Kidney (tissue), 14 donors: ENCODE data around the gene ATG16L1. TPM values are rescaled to one million over a fixed set of nuclear protein-coding genes. Genes with fewer than 3 reads are reported as not detected.

Source experiments
- DNase-seq, 5 donors: peaks; one replicate each; pipeline ENCODE4 v3.0.0-alpha.2; 2013 to 2020
- FAIRE-seq: peaks from 2 replicates; lab custom pipeline; 2012; peaks lifted over from hg19 to GRCh38; lab: Jason Lieb, UNC
- H3K27ac ChIP-seq, 2 donors: one replicate each; pipeline ENCODE4 v1.7.0; 2013; ENCODE audit warnings: low read depth in 2 of 2, low read length in 2 of 2, inconsistent platforms in 1 of 2
- H3K27me3 ChIP-seq: one replicate; pipeline ENCODE4 v1.7.1; 2013; ENCODE audit warnings: low read length, inconsistent platforms; ENCODE audit not compliant: control insufficient read depth, insufficient read depth
- H3K36me3 ChIP-seq, 3 donors: one replicate each; pipeline versions ENCODE4 v1.7.0 to v1.7.1; 2013; ENCODE audit warnings: low read length in 3 of 3, control low read depth in 1 of 3, inconsistent platforms in 1 of 3; ENCODE audit not compliant: insufficient read depth in 3 of 3, control insufficient read depth in 2 of 3
- H3K4me1 ChIP-seq, 3 donors: one replicate each; pipeline versions ENCODE4 v1.7.0 to v1.7.1; 2013; ENCODE audit warnings: low read length in 3 of 3, inconsistent platforms in 1 of 3, low read depth in 1 of 3; ENCODE audit not compliant: control insufficient read depth in 2 of 3, insufficient read depth in 2 of 3
- H3K4me3 ChIP-seq, 3 donors: one replicate each; pipeline versions ENCODE4 v1.7.0 to v1.8.1; 2013; ENCODE audit warnings: low read length in 3 of 3, control low read depth in 1 of 3, inconsistent platforms in 1 of 3
- H3K9ac ChIP-seq, 3 donors: one replicate each; pipeline versions ENCODE4 v1.7.0 to v1.7.1; 2013; ENCODE audit warnings: low read length in 3 of 3, control low read depth in 1 of 3, inconsistent platforms in 1 of 3
- H3K9me3 ChIP-seq, 3 donors: one replicate each; pipeline versions ENCODE4 v1.7.0 to v1.7.1; 2013; ENCODE audit warnings: low read length in 3 of 3, control low read depth in 1 of 3, inconsistent platforms in 1 of 3; ENCODE audit not compliant: control insufficient read depth in 2 of 3, insufficient read depth in 1 of 3
- intact Hi-C: fragments of 100-400 bp; cut with DNase I; formaldehyde crosslinking; loops from one replicate; pipeline ENCODE4 v1.11.1; 2022
- polyA plus RNA-seq: library from polyadenylated mRNA; stranded (reverse); fragments of 350-450 nt; fragmentation: Illumina TruSeq; extraction: RNeasy Lipid Tissue Mini Kit (QIAGEN cat#74804); gene quantifications from one replicate; pipeline ENCODE4 v1.2.3, GENCODE V29; 2014; ENCODE audit warnings: low read depth, low replicate concordance; ENCODE audit not compliant: insufficient read depth
- total RNA-seq: library from RNA; stranded (reverse); fragmentation: NEBNext Ultra II Directional; extraction: Animal tissue kit (Norgen Biotek cat#: 25700); gene quantifications from one replicate; pipeline ENCODE4 v1.2.1, GENCODE V29; 2021
- TF ChIP-seq, protein P1 (sequence below): IDR thresholded peaks from 3 replicates; pipeline ENCODE4 v1.5.1; 2012; ENCODE audit warnings: mild to moderate bottlenecking, moderate library complexity, borderline replicate concordance; ENCODE audit not compliant: insufficient read depth; ENCODE audit errors: extremely low read depth
- donor health status: control.
- donor health status: control.
- donor health status: control.
- donor health status: control.
- donor health status: control.
- donor health status: DM: yes; HTN: yes; CAD: no.
- donor health status: Normal renal cell carcinoma (clear cell type).

The ATG16L1 gene
- total and polyA plus RNA-seq, 2 donors from 2014 or later, result 11.7 to 30.8 TPM

- no peaks in the 10 kb centered on the region for H3K36me3 ChIP-seq
- H3K9ac ChIP-seq, result no peak overlapping the region
- H3K9me3 ChIP-seq, result no peaks in the 10 kb centered on the region
- intact Hi-C loops, result no loop called here
- H3K4me1 ChIP-seq, result no peaks in the 10 kb centered on the region
- no peak overlapping the region for H3K27ac ChIP-seq
- H3K4me3 ChIP-seq, result no peak overlapping the region
- no peaks in the 10 kb centered on the region for H3K27me3 ChIP-seq
- DNase-seq (no peak), FAIRE-seq (no peak)
- TF ChIP-seq, protein P1, sequence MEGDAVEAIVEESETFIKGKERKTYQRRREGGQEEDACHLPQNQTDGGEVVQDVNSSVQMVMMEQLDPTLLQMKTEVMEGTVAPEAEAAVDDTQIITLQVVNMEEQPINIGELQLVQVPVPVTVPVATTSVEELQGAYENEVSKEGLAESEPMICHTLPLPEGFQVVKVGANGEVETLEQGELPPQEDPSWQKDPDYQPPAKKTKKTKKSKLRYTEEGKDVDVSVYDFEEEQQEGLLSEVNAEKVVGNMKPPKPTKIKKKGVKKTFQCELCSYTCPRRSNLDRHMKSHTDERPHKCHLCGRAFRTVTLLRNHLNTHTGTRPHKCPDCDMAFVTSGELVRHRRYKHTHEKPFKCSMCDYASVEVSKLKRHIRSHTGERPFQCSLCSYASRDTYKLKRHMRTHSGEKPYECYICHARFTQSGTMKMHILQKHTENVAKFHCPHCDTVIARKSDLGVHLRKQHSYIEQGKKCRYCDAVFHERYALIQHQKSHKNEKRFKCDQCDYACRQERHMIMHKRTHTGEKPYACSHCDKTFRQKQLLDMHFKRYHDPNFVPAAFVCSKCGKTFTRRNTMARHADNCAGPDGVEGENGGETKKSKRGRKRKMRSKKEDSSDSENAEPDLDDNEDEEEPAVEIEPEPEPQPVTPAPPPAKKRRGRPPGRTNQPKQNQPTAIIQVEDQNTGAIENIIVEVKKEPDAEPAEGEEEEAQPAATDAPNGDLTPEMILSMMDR, result no peak
These were observed 8.1 kb upstream of the ATG16L1 start for GRCh38 chr2:233243348-233243747.

GRCh38 chr2:233244818-233245217 is 6.7 kb upstream of the ATG16L1 start:
- H3K4me3 ChIP-seq, result no peak overlapping the region
- no peaks in the 10 kb centered on the region for H3K4me1 ChIP-seq
- intact Hi-C loops, result no loop called here
- DNase-seq (no peak), FAIRE-seq (no peak)
- no peaks in the 10 kb centered on the region for H3K27me3 ChIP-seq
- H3K27ac ChIP-seq, result no peak overlapping the region
- TF ChIP-seq, protein P1, result no peak
- no peaks in the 10 kb centered on the region for H3K36me3 ChIP-seq
- H3K9me3 ChIP-seq, result no peaks in the 10 kb centered on the region
- H3K9ac ChIP-seq, result no peak overlapping the region

GRCh38 chr2:233245406-233245805 is 6.1 kb upstream of the ATG16L1 start:
- intact Hi-C loops, result no loop called here
- Histone ChIP-seq H3K27ac (no peak overlapping the region), H3K27me3 (no peaks in the 10 kb centered on the region), H3K9ac (no peak overlapping the region), H3K36me3 (no peaks in the 10 kb centered on the region), H3K4me1 (no peaks in the 10 kb centered on the region), H3K4me3 (no peak overlapping the region), H3K9me3 (no peaks in the 10 kb centered on the region)
- TF ChIP-seq, protein P1, result no peak
- FAIRE-seq, result no peak
- peak in 2 of 5 donors; percentile 14 to 15 for DNase-seq

DNA sequence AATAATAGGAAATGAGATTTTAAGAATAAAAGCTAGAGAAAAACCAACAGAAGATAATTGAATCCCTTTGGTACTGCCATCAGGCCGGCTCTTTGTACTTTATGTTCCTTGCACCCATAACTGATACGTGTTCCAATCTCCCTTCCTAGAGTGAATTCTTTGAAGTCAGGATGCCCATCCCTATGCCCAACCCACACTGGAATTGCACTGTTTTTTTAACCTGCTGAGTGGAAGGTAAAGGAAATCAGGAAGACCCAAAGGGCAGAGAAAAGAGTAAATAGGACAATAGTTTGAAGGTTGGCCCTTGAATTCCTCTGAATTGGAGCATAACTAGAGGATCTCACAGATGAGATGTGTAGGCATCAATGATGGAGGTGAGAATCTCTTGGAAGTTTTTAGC is 4.4 kb upstream of the ATG16L1 start:
- Histone ChIP-seq H3K4me1 (no peaks in the 10 kb centered on the region), H3K27me3 (no peaks in the 10 kb centered on the region), H3K36me3 (no peaks in the 10 kb centered on the region), H3K4me3 (no peak overlapping the region), H3K27ac (no peak overlapping the region), H3K9ac (no peak overlapping the region), H3K9me3 (no peaks in the 10 kb centered on the region)
- DNase-seq (no peak), FAIRE-seq (no peak)
- intact Hi-C loops, result no loop called here
- TF ChIP-seq, protein P1, result no peak
